ENCODE measurements around the gene DUSP22. TPM values are rescaled to one million over a fixed set of nuclear protein-coding genes. Genes with fewer than 3 reads are reported as not detected.

The DUSP22 gene
- total RNA-seq, 1 experiment from 2014 or later = 34.8 TPM

DNA sequence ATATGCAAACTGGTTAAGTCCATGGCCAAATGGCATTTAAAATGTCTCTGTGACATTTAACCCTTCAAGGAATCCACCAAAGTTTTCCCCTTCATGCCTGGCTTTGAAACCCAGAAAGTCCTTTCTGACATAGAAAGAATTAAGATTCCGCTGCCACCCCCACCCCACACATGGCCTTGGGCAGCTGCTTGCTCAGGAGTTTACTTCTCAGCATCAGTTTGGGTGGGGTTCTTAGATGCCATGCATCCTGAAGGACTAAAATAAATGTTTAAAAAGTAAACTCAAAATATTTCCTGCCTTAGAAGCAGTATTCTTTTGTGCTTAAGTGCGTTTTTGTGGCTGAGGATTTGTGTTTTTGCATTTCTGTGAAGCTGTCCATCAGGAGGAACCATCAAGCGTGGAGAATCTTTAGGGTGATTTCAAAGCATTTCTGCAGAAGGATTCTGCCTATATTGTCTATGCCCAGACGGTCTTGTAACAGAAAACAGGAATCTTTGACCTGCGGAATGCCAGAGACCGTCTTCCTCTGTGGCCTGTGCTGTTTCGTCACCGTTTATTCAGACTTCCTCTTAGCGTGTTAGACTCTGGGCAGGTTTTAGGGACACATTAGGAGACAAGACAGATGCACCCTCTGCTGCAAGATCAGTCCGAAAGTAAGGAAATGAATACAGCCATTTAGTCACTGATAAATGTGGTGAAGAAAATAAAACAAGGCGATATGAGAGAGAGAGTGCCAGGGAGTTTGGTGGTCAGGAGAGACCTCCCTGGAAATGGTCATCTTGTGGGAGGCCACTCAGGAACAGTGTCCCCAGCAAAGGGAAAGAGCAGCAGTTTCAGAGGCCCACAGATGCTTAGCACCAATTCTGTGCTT is 6.2 kb downstream of the DUSP22 start:
- ChIA-PET POLR2A (no interaction called here), CTCF (interaction anchor here (0.6 kb wide), 1 partner anchor 122 kb away, joined by 3 read pairs; no protein-coding TSS in a partner anchor)
- no peaks in the 10 kb centered on the region for H3K36me3 ChIP-seq (ENCODE audit: control insufficient read depth, insufficient read depth, low read length)
- no peak for DNase-seq (ENCODE audit: low read depth, low spot score)
- no peaks in the 10 kb centered on the region for H3K9me3 ChIP-seq (ENCODE audit: control insufficient read depth, insufficient read depth, low read depth, low read length)
- no peak overlapping the region for H3K4me3 ChIP-seq (ENCODE audit: low read depth in 2 of 2, low read length in 2 of 2)
- in situ Hi-C loops (cut with HindIII; ENCODE audit: low pct_unique_long_range_greater_than_20kb, low sequenced_read_pairs) = no loop called here
- BruUV-seq (replicated peaks) = no TSS peak
- peaks cover 4% of the 10 kb centered on the region; the same call in 1 of the 2 replicates for H3K4me1 ChIP-seq (ENCODE audit: control insufficient read depth, insufficient read depth, low read length)
- intact Hi-C loops (cut with micrococcal nuclease; ENCODE audit: unreplicated experiment) = no loop called here
- no peak for ATAC-seq
- no peak overlapping the region for H3K27ac ChIP-seq (ENCODE audit: low read length)
- no peaks in the 10 kb centered on the region for H3K27me3 ChIP-seq (ENCODE audit: control insufficient read depth, insufficient read depth, low read length)
- TF ChIP-seq TCF7L2 (IDR thresholded peaks at IDR 0.05; ENCODE audit: low read depth, low read length) (no peak), SIN3A (IDR thresholded peaks at IDR 0.05; ENCODE audit: borderline replicate concordance, insufficient read depth, low read depth, low read length) (no peak), POLR2AphosphoS5 (IDR thresholded peaks at IDR 0.05; ENCODE audit: low read depth, low read length) (no peak)
- TF ChIP-seq, protein P1, sequence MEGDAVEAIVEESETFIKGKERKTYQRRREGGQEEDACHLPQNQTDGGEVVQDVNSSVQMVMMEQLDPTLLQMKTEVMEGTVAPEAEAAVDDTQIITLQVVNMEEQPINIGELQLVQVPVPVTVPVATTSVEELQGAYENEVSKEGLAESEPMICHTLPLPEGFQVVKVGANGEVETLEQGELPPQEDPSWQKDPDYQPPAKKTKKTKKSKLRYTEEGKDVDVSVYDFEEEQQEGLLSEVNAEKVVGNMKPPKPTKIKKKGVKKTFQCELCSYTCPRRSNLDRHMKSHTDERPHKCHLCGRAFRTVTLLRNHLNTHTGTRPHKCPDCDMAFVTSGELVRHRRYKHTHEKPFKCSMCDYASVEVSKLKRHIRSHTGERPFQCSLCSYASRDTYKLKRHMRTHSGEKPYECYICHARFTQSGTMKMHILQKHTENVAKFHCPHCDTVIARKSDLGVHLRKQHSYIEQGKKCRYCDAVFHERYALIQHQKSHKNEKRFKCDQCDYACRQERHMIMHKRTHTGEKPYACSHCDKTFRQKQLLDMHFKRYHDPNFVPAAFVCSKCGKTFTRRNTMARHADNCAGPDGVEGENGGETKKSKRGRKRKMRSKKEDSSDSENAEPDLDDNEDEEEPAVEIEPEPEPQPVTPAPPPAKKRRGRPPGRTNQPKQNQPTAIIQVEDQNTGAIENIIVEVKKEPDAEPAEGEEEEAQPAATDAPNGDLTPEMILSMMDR (IDR thresholded peaks at IDR 0.05) = no peak
- TF ChIP-seq, protein P2, sequence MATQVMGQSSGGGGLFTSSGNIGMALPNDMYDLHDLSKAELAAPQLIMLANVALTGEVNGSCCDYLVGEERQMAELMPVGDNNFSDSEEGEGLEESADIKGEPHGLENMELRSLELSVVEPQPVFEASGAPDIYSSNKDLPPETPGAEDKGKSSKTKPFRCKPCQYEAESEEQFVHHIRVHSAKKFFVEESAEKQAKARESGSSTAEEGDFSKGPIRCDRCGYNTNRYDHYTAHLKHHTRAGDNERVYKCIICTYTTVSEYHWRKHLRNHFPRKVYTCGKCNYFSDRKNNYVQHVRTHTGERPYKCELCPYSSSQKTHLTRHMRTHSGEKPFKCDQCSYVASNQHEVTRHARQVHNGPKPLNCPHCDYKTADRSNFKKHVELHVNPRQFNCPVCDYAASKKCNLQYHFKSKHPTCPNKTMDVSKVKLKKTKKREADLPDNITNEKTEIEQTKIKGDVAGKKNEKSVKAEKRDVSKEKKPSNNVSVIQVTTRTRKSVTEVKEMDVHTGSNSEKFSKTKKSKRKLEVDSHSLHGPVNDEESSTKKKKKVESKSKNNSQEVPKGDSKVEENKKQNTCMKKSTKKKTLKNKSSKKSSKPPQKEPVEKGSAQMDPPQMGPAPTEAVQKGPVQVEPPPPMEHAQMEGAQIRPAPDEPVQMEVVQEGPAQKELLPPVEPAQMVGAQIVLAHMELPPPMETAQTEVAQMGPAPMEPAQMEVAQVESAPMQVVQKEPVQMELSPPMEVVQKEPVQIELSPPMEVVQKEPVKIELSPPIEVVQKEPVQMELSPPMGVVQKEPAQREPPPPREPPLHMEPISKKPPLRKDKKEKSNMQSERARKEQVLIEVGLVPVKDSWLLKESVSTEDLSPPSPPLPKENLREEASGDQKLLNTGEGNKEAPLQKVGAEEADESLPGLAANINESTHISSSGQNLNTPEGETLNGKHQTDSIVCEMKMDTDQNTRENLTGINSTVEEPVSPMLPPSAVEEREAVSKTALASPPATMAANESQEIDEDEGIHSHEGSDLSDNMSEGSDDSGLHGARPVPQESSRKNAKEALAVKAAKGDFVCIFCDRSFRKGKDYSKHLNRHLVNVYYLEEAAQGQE (IDR thresholded peaks at IDR 0.05; ENCODE audit: insufficient read depth in 1 of 2, low read depth in 2 of 2, low read length in 1 of 2) = no peak

DNA sequence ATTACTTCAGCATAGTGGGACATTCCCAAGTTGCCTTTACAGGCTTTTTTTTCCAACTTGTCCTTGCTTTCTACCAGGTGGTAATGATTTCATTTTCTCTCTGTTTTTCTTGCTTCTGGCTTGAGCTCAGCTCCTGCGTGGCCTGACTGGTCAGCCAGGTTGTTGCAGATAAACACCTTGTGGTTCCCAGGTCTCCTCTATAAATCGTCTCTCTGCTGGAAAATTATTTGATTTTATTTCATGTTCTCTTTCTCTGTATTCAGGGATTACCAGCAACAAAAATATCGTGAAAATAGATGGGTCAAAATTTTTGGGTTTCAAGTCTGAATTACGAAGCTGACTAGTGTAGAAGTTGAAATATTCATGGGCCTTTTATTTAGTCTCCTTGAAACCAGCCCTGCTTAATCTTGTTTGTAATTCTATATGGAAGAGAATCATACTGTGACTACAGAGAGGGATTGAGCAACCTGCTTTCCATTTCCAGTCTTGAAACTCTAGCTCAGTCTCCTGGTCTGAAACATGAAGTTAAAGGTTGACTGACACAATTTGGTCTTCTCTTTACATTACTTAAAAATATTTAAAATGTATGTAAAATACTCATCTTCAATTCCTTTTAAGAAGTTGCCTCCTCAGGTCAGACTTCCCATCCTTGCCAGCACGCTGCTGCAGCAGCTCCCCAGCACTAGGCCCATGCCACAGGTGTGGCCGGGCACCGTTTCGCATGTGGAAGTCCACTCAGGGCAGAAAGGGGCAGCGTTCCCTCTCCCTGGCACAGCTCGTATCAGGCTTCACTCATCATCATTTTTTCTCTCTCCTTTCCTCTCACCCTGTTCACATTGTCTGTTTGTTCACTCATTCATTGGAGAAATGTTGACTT is 7.1 kb downstream of the DUSP22 start:
- Histone ChIP-seq H3K9me3 (ENCODE audit: control insufficient read depth, insufficient read depth, low read depth, low read length) (no peaks in the 10 kb centered on the region), H3K27me3 (ENCODE audit: control insufficient read depth, insufficient read depth, low read length) (no peaks in the 10 kb centered on the region), H3K36me3 (ENCODE audit: control insufficient read depth, insufficient read depth, low read length) (no peaks in the 10 kb centered on the region), H3K4me1 (ENCODE audit: control insufficient read depth, insufficient read depth, low read length) (no peaks in the 10 kb centered on the region; the same call in 1 of the 2 replicates), H3K4me3 (ENCODE audit: low read depth in 2 of 2, low read length in 2 of 2) (no peak overlapping the region), H3K27ac (ENCODE audit: low read length) (no peak overlapping the region)
- DNase-seq (ENCODE audit: low read depth, low spot score) (no peak), ATAC-seq (no peak)
- TF ChIP-seq, protein P1 (IDR thresholded peaks at IDR 0.05) = no peak
- TF ChIP-seq TCF7L2 (IDR thresholded peaks at IDR 0.05; ENCODE audit: low read depth, low read length) = no peak
- TF ChIP-seq, protein P2 (IDR thresholded peaks at IDR 0.05; ENCODE audit: insufficient read depth in 1 of 2, low read depth in 2 of 2, low read length in 1 of 2) = no peak
- TF ChIP-seq SIN3A (IDR thresholded peaks at IDR 0.05; ENCODE audit: borderline replicate concordance, insufficient read depth, low read depth, low read length) = no peak
- TF ChIP-seq POLR2AphosphoS5 (IDR thresholded peaks at IDR 0.05; ENCODE audit: low read depth, low read length) = no peak
- intact Hi-C loops (cut with micrococcal nuclease; ENCODE audit: unreplicated experiment) (no loop called here), in situ Hi-C loops (cut with HindIII; ENCODE audit: low pct_unique_long_range_greater_than_20kb, low sequenced_read_pairs) (no loop called here)
- ChIA-PET CTCF (no interaction called here), POLR2A (no interaction called here)
- BruUV-seq (replicated peaks) = no TSS peak
